Right forelimb (tissue), 1 donor: ENCODE measurements around the gene PSMC3IP.

Source experiments
- DNase-seq: peaks from one replicate; pipeline ENCODE4 v3.0.0-alpha.2; 2018

Gene PSMC3IP

GRCh38 chr17:42584880-42585279 lies 7.4 kb upstream of the PSMC3IP start:
- no peak for DNase-seq

DNA sequence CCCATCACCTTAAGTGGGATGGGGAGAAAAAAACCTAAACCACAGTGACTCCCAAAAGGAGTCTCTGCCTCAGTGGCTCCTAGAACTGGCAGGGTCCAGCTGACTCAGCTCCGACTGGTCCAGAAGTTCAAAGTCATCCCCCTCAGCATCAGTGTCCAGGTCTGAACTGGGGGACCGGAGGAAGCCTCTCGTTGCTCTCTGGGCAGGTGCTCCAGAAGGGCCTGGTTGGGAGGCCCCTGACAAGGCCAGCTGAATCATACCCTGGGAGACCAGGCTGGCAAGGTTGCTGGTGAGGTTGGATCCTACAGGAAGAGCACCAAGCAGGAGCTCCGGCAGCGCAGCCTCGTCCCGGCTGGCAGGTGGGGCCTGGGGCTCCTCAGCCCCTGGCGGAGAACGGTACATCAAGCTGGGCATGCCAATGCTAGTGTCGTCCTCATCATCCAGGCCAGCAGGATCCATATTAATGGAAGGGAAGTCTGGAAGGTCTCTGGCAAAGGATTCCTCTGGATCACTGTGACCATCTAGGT lies 4.3 kb upstream of the PSMC3IP start:
- DNase-seq, result no peak

DNA sequence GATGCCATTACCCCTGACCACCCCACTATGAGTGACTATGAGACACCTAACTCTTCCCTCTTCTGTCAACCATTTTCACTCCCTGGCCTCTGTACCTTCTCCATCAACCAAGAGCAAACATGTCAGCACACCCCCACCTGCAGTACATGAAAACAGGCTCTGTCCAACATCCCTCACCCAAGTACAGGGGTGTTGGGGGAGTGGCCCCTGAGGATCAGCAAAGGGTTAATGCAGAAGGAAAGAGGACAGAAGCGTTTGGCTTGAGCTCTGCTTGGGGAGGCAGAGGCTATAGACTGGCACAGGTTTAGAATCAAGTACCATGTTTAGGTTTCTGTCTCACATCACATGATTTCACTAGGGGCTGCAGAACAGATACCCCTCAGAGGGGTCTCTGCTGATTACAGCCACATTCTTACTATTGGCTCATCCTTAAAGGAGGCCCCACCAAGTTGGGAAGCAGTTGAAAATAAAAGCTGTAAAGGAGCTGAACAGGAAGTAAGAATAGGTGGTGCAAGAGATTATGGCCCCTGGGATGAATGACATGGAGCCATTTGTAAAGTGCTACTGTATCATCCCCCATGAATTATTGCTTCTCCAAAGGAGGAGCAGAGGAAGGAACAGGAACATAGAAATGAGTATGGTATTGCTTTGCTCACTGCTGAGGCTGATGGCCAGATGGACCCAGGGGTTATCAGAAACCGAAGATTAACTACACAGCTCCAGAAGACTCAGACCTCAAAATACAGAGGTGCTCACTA lies 2.4 kb upstream of the PSMC3IP start:
- no peak for DNase-seq

GRCh38 chr17:42578282-42578869 lies 847 bp upstream of the PSMC3IP start:
- peak; percentile 84 for DNase-seq

- no peak for DNase-seq
These were observed 393 bp downstream of the PSMC3IP start for GRCh38 chr17:42577140-42577531.

GRCh38 chr17:42574463-42574862 lies 3.1 kb downstream of the PSMC3IP start:
- DNase-seq, result no peak

GRCh38 chr17:42573095-42573494 lies 4.4 kb downstream of the PSMC3IP start:
- DNase-seq, result no peak

DNA sequence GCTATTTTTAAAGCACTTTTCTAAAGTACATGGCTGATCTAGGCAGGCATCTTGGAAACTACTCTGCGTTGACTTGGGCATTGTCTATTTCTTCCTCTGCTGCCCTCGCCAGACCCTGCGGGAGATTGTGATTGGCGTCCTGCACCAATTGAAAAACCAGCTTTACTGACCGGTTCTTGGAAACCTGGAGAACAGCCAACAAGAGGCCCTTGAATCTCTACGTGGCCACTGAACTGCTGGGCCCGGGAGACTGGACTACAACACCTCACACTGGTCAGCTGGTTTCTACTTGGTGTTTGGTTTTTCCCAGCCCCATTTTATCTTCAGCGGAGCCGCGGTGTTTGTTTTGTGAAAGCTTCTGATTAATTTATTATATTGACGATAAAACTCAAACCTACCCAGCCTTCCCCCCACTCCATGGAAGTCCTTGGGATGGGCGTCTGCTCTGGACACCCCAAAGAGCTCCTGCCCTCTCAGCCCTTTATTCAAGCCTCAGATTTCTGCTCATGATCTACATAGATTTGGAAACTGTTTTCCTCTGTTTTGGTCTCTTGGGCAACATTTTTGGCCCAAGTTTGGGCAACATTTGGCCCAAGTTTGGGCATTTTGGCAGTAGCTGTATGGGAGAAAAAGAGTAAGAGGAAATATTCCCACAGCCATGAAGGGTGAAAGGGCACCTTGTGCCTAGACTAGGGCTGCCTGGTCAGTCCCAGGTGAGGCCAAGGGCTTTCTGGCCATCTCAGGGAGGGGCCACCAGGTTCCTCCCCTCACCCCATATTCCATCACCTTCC lies 5.9 kb downstream of the PSMC3IP start:
- no peak for DNase-seq

GRCh38 chr17:42568341-42569111 lies 9.0 kb downstream of the PSMC3IP start:
- DNase-seq, result no peak

DNA sequence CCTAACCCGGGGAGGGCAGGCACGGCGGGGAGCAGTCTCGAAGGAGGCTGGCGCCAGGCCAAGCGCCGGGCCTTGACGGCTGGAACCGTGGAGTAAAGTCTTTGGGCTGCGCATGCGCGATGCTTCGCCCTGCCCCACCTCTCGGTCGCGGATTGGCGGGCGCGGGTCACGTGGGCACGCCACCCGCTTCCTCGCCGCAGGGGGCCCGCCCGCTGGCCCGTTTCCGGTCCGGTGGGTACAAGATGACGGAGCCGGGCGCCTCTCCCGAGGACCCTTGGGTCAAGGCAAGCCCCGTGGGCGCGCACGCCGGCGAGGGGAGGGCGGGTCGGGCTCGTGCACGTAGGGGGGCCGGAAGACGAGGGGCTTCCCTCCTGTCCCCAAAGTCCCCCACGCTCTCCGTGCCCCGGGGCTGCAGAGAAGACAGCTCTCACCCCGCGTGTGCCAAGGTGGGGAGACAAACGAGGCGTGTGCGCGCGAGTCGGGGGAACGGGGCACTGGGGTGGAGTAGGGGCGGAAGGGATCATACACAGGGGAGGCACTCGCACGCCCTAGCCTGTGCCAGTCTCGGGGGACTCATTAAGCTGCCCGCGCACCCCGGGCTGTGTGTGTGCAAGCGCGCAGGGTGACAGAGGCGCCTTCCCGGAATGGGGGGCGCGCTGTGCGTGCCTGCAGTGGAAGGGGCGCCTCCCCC lies 10.5 kb downstream of the PSMC3IP start, which contains the start of gene MLX:
Gene MLX (plus strand): TSS at position 218 of the 691 bp plus-strand sequence. CDS start 25 bp downstream, at position 243.
- DNase-seq, result peak; percentile 95

- peak; percentile 45 for DNase-seq
These were observed 11.2 kb downstream of the PSMC3IP start for GRCh38 chr17:42566215-42566882.

GRCh38 chr17:42565523-42566214 lies 11.9 kb downstream of the PSMC3IP start:
- DNase-seq, result no peak

- no peak for DNase-seq
These were observed 12.6 kb downstream of the PSMC3IP start for GRCh38 chr17:42564815-42565522.

GRCh38 chr17:42563950-42564349 lies 13.6 kb downstream of the PSMC3IP start:
- no peak for DNase-seq

DNA sequence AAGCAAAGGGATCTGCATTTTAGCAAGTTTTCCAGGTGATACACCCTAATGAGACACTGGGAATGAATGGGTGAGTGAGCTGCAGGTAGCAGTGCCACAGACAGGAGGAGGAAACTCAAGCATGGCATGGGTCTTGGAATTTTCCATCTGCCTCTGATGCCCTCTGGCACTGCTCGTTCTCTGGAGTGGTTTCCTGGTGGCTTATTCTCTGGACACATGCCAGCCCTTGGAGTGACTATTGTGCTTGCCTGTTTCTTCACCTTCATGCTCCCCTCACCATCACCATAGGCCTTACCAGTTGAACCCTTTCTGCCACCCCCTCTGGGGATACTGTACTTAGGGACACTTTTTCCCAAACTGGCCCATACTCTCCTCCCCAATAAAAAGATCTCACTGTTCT lies 14.0 kb downstream of the PSMC3IP start:
- DNase-seq, result no peak

DNA sequence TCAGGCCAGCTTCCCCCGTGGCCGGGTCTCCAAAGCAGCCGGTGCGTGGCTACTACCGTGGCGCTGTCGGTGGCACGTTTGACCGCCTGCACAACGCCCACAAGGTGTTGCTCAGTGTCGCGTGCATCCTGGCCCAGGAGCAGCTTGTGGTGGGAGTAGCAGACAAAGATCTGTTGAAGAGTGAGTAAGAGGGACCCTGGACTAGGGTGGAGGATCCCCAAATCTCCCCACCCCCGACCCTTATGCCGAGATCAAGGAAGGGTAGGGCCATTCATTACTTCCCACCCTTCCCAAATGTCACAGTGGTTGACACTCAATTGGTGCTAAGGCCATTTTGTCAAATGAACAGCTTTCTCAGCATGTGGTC lies 14.4 kb downstream of the PSMC3IP start:
- DNase-seq, result no peak

GRCh38 chr17:42562388-42563142 lies 15.0 kb downstream of the PSMC3IP start:
- no peak for DNase-seq

- peak; percentile 98 for DNase-seq
These were observed 15.6 kb downstream of the PSMC3IP start, which contains the start of gene COASY for GRCh38 chr17:42561897-42562387. COASY (plus strand) TSS chr17:42562148; CDS start chr17:42562623, 475 bp downstream.

DNA sequence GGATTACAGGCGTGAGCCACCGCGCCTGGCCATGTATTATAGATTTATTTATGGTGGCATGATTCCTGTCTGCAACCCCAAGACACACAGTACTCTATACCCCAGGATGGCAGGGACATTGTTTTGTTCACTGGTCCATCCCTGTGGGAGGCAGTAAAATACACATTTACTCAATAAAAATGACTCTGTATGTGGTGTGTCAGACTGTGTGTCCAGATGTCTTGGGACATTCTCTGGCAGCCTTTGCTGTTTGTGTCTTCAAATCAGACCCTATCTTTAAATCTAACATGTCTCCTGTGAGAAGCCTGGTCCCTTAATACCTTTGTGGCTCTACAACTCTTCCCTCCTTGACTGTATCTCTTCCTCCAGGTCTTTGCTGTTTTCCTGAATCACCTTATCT lies 17.3 kb downstream of the PSMC3IP start:
- no peak for DNase-seq
